ENCODE data around the gene HDGFL3.

- TF ChIP-seq POLR2A (IDR thresholded peaks at IDR 0.05; ENCODE audit: low read length): no peak
- TF ChIP-seq FOSL2 (IDR thresholded peaks at IDR 0.05): no peak
- no peak for TF ChIP-seq FOSL2 (CRISPR knock-in tag; IDR thresholded peaks at IDR 0.05)
- TF ChIP-seq, protein P1, sequence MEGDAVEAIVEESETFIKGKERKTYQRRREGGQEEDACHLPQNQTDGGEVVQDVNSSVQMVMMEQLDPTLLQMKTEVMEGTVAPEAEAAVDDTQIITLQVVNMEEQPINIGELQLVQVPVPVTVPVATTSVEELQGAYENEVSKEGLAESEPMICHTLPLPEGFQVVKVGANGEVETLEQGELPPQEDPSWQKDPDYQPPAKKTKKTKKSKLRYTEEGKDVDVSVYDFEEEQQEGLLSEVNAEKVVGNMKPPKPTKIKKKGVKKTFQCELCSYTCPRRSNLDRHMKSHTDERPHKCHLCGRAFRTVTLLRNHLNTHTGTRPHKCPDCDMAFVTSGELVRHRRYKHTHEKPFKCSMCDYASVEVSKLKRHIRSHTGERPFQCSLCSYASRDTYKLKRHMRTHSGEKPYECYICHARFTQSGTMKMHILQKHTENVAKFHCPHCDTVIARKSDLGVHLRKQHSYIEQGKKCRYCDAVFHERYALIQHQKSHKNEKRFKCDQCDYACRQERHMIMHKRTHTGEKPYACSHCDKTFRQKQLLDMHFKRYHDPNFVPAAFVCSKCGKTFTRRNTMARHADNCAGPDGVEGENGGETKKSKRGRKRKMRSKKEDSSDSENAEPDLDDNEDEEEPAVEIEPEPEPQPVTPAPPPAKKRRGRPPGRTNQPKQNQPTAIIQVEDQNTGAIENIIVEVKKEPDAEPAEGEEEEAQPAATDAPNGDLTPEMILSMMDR (IDR thresholded peaks at IDR 0.05): no peak
- TF ChIP-seq JUN (IDR thresholded peaks at IDR 0.05): no peak
- TF ChIP-seq EP300 (IDR thresholded peaks at IDR 0.05): no peak
- no peak for TF ChIP-seq PBX3 (IDR thresholded peaks at IDR 0.05)
- no peak for TF ChIP-seq RCOR1 (IDR thresholded peaks at IDR 0.05; ENCODE audit: low read depth, low read length)
- no peak for TF ChIP-seq POLR2AphosphoS2 (conservative IDR thresholded peaks at IDR 0.05; ENCODE audit: low read length)
- TF ChIP-seq NR3C1 (IDR thresholded peaks at IDR 0.05): no peak
- TF ChIP-seq, protein P2, sequence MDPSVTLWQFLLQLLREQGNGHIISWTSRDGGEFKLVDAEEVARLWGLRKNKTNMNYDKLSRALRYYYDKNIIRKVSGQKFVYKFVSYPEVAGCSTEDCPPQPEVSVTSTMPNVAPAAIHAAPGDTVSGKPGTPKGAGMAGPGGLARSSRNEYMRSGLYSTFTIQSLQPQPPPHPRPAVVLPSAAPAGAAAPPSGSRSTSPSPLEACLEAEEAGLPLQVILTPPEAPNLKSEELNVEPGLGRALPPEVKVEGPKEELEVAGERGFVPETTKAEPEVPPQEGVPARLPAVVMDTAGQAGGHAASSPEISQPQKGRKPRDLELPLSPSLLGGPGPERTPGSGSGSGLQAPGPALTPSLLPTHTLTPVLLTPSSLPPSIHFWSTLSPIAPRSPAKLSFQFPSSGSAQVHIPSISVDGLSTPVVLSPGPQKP (IDR thresholded peaks at IDR 0.05; ENCODE audit: low read depth, low read length): no peak
- TF ChIP-seq MAFK (IDR thresholded peaks at IDR 0.05; ENCODE audit: partially characterized antibody): no peak
- TF ChIP-seq, protein P3, sequence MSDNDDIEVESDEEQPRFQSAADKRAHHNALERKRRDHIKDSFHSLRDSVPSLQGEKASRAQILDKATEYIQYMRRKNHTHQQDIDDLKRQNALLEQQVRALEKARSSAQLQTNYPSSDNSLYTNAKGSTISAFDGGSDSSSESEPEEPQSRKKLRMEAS (IDR thresholded peaks at IDR 0.05): no peak
Measured at GRCh38 chr15:83200162-83200561, 7.5 kb downstream of the HDGFL3 start.
